GM12878 (cell line): ENCODE results near the gene ZSWIM6. TPM values are rescaled to one million over a fixed set of nuclear protein-coding genes. Genes with fewer than 3 reads are reported as not detected.
A peak's percentile ranks its signal among the peaks of the same experiment; 100 is the strongest.

ENCODE experiments used
- ATAC-seq: fragments of 200-7000 bp; cut with Tn5 transposase; 3 replicates; pipeline ENCODE4 v1.9.1; 2020; ENCODE audit warnings: mild to moderate bottlenecking, moderate library complexity
- BruUV-seq: library from RNA; stranded (reverse); fragments of 400-500 nt; replicated peaks from 2 replicates; lab custom pipeline; 2021; lab: Mats Ljungman, UMichigan
- CTCF ChIA-PET: fragments of 300-600 bp; sonication (Branson Sonifier 250); formaldehyde crosslinking; extraction: SDS; loops from one replicate; lab custom pipeline; 2021; ENCODE audit warnings: inconsistent platforms; lab: Yijun Ruan, JAX
- POLR2A ChIA-PET: fragments of 350-600 bp; formaldehyde crosslinking; extraction: SDS; loops from one replicate; lab custom pipeline; 2021; ENCODE audit warnings: inconsistent platforms; lab: Charles Lee
- RAD21 ChIA-PET: fragments of 300-600 bp; sonication (Branson Sonifier 250); formaldehyde crosslinking; loops from one replicate; lab custom pipeline; 2023; ENCODE audit warnings: antibody characterized with exemption; ENCODE audit not compliant: unreplicated experiment; lab: Charles Lee
- SMC1A ChIA-PET: fragments of 300-600 bp; sonication (Branson Sonifier 250); formaldehyde crosslinking; loops from one replicate; lab custom pipeline; 2023; ENCODE audit not compliant: unreplicated experiment, uncharacterized antibody; lab: Charles Lee
- DNase-seq: peaks from one replicate; pipeline ENCODE4 v3.0.0-alpha.2; 2011; ENCODE audit warnings: low read depth, low spot score
- FAIRE-seq: peaks from 3 replicates; lab custom pipeline; 2011; peaks lifted over from hg19 to GRCh38; lab: Jason Lieb, UNC
- H2AFZ ChIP-seq: 2 replicates; pipeline ENCODE4 v1.6.0; 2011; ENCODE audit warnings: low read depth, low read length, control low read depth; ENCODE audit not compliant: control insufficient read depth
- H3K27ac ChIP-seq: 2 replicates; pipeline ENCODE4 v1.5.1; 2011; ENCODE audit warnings: control low read depth; ENCODE audit not compliant: control insufficient read depth, insufficient read depth
- H3K27me3 ChIP-seq, 2 experiments: replicated peaks in 1 of 2; 2 replicates each; pipeline versions ENCODE4 v1.6.0 to v1.6.1; 2011; ENCODE audit warnings: low read length in 1 of 2; ENCODE audit not compliant: control insufficient read depth in 2 of 2, insufficient read depth in 2 of 2
- H3K36me3 ChIP-seq, 2 experiments: 2 replicates each; pipeline ENCODE4 v1.5.1; 2011; ENCODE audit warnings: low read length in 1 of 2; ENCODE audit not compliant: control insufficient read depth in 2 of 2, insufficient read depth in 2 of 2
- H3K4me1 ChIP-seq: 2 replicates; pipeline ENCODE4 v1.6.1; 2011; ENCODE audit warnings: mild to moderate bottlenecking, low read length, moderate library complexity, mixed read lengths; ENCODE audit not compliant: control insufficient read depth, insufficient read depth
- H3K4me2 ChIP-seq: 2 replicates; pipeline ENCODE4 v1.6.0; 2011; ENCODE audit warnings: control low read depth; ENCODE audit not compliant: control insufficient read depth, insufficient read depth
- H3K4me3 ChIP-seq: fragments of 200-600 bp; sonication (generic); 2 replicates; pipeline ENCODE4 v1.5.1; 2016
- H3K79me2 ChIP-seq: 2 replicates; pipeline ENCODE4 v1.6.0; 2011; ENCODE audit warnings: low read length; ENCODE audit not compliant: control insufficient read depth, insufficient read depth
- H3K9ac ChIP-seq: 2 replicates; pipeline ENCODE4 v1.8.0; 2011; ENCODE audit warnings: low read length, control low read depth, mixed read lengths; ENCODE audit not compliant: control insufficient read depth, insufficient read depth
- H3K9me3 ChIP-seq: replicated peaks from 3 replicates; pipeline ENCODE4 v1.5.1; 2011; ENCODE audit warnings: mild to moderate bottlenecking, low read length; ENCODE audit not compliant: control insufficient read depth, insufficient read depth
- H4K20me1 ChIP-seq: 2 replicates; pipeline ENCODE4 v1.6.0; 2011; ENCODE audit not compliant: control insufficient read depth, insufficient read depth
- BCL11A ChIP-seq: IDR thresholded peaks from 2 replicates; pipeline ENCODE4 v1.6.1; 2011; ENCODE audit warnings: low read depth, low read length
- CBX5 ChIP-seq: sonication (generic); IDR thresholded peaks from 2 replicates; pipeline ENCODE4 v1.6.1; 2016; ENCODE audit warnings: low read depth, moderate library complexity, mild to moderate bottlenecking, inconsistent platforms
- ETV6 ChIP-seq, 2 experiments: fragments of 450-650 bp in 1 of 2; IDR thresholded peaks in 1 of 2; conservative IDR thresholded peaks in 1 of 2; 2 replicates each; pipeline ENCODE4 v1.6.1; 2014; ENCODE audit warnings: antibody characterized with exemption in 1 of 2, borderline replicate concordance in 1 of 2, low read depth in 1 of 2, mild to moderate bottlenecking in 1 of 2, moderate library complexity in 1 of 2
- MEF2B ChIP-seq: fragments of 450-650 bp; IDR thresholded peaks from 2 replicates; pipeline ENCODE4 v1.6.1; 2018; ENCODE audit warnings: mild to moderate bottlenecking, moderate library complexity; ENCODE audit not compliant: partially characterized antibody, poor library complexity, severe bottlenecking
- NFYA ChIP-seq: IDR thresholded peaks from 2 replicates; pipeline ENCODE4 v1.6.1; 2011; ENCODE audit warnings: low read depth, mild to moderate bottlenecking, low read length, improper control_type of control experiment, borderline replicate concordance
- NKRF ChIP-seq: fragments of 450-650 bp; conservative IDR thresholded peaks from 2 replicates; pipeline ENCODE4 v1.6.1; 2017; ENCODE audit warnings: mild to moderate bottlenecking, moderate library complexity
- POLR2AphosphoS5 ChIP-seq: IDR thresholded peaks from 2 replicates; pipeline ENCODE4 v1.6.1; 2011; ENCODE audit warnings: mild to moderate bottlenecking, low read length, inconsistent platforms
- SIN3A ChIP-seq: IDR thresholded peaks from 2 replicates; pipeline ENCODE4 v1.6.1; 2012; ENCODE audit warnings: low read depth, low read length, improper control_type of control experiment
- SUZ12 ChIP-seq: fragments of 200-600 bp; sonication (generic); IDR thresholded peaks from one replicate; pipeline ENCODE4 v1.6.1; 2018; ENCODE audit warnings: antibody characterized with exemption, mild to moderate bottlenecking; ENCODE audit not compliant: unreplicated experiment
- USF1 ChIP-seq: IDR thresholded peaks from 2 replicates; pipeline ENCODE4 v1.6.1; 2011; ENCODE audit warnings: borderline replicate concordance, low read depth, mild to moderate bottlenecking, moderate library complexity, mixed read lengths, low read length; ENCODE audit not compliant: insufficient read depth; ENCODE audit errors: extremely low read length
- ZNF217 ChIP-seq: fragments of 450-650 bp; IDR thresholded peaks from 2 replicates; pipeline ENCODE4 v1.6.1; 2017; ENCODE audit warnings: antibody characterized with exemption, mild to moderate bottlenecking
- WGBS: methylation state at CpG from one replicate; pipeline ENCODE4 v1.1.6; 2016; ENCODE audit warnings: low lambda C conversion rate; ENCODE audit not compliant: insufficient replicate concordance, insufficient coverage; ENCODE audit errors: missing lambda C conversion rate; 5-methylcytosine and 5-hydroxymethylcytosine counted together
- in situ Hi-C: fragments of 300-500 bp; cut with MboI; formaldehyde crosslinking; loops from 9 replicates; pipeline ENCODE4 v1.14.3; 2018; ENCODE audit warnings: mixed read lengths
- intact Hi-C: fragments of 100-400 bp; cut with micrococcal nuclease; formaldehyde crosslinking; loops from one replicate; pipeline ENCODE4 v1.14.2; 2022; ENCODE audit not compliant: unreplicated experiment
- polyA plus RNA-seq, 11 experiments: library from polyadenylated mRNA; depleted of rRNA in 4 of 11; unstranded in 6 of 11; stranded (reverse) in 5 of 11; fragments of >200 nt; fragmentation: Nextera tagmentation in 4 of 11; fragmentation: Illumina TruSeq in 1 of 11; extraction: Ambion mirVana in 4 of 11; extraction: Trizol in 1 of 11; gene quantifications; 1 replicate in 1 of 11; 2 replicates in 10 of 11; pipeline versions ENCODE4 v1.2.1 to v1.2.3, GENCODE V29; 2011 to 2016; ENCODE audit warnings: inconsistent platforms in 2 of 11, missing spikeins in 2 of 11, low read depth in 1 of 11
- total RNA-seq, 4 experiments: library from RNA; depleted of rRNA in 3 of 4; stranded (reverse); fragments of >200 nt in 3 of 4; fragmentation: Illumina TruSeq in 1 of 4; extraction: Trizol in 1 of 4; gene quantifications; 2 replicates each; pipeline versions ENCODE4 v1.2.1 to v1.2.3, GENCODE V29; 2013 to 2021

The ZSWIM6 gene
- total and polyA plus RNA-seq, 10 of the 15 experiments (the other 5 are each of a cell fraction or from before 2014, with no cell fraction given), result 0.53 to 6.2 (median 3.4) TPM

DNA sequence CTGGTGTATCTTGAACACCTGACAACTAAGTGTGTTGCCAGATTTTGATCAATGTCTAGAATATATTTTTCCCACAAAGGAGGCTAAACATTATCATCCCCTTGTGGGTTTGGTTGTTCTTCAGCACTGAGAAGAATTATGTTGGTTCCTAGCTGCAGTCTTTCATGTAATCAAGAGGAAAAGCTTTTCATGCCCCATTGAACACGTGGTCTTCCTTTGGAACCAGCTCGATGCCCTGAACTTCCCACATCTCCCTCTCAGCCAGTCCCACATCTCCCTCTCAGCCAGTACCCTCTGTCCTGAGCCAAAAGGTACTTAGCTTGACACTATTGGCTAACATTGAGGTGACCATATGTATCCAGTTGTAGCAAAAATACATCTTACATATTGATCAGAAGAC lies 36.7 kb upstream of the ZSWIM6 start (continued):
- no peak for TF ChIP-seq SIN3A

DNA sequence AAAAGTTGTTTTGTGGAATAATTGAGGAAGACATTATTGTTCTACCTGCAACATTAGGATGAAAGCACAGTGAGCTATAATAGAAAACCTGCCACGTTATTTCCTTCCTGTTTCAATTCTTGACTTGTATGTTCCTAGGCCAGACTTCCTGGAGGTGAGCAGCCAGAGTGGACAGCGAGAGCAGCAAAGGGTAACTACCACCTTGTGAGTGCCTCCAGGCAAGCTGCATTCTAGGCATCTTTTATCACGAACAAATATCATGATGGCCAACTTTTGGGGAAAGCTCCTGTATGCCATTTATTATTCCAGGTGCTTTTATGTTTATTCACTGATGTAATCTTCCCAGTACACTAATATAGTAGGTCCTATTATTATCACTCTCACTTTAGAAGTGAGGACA lies 34.0 kb upstream of the ZSWIM6 start:
- in situ Hi-C loops (no loop called here), intact Hi-C loops (no loop called here)
- Histone ChIP-seq H3K27ac (no peak overlapping the region), H3K9me3 (no peaks in the 10 kb centered on the region), H3K36me3 (no peaks in the 10 kb centered on the region), H3K79me2 (no peaks in the 10 kb centered on the region), H3K9ac (no peak overlapping the region), H4K20me1 (no peaks in the 10 kb centered on the region), H3K4me1 (no peaks in the 10 kb centered on the region)
- ChIA-PET POLR2A (no interaction called here), RAD21 (interaction anchor here (1.4 kb wide), 1 partner anchor 10 kb away, joined by 3 read pairs; no protein-coding TSS in a partner anchor), CTCF (no interaction called here), SMC1A (no interaction called here)
- no peak for FAIRE-seq
- no TSS peak for BruUV-seq
- TF ChIP-seq ZNF217, result no peak
- TF ChIP-seq ETV6 (conservative IDR thresholded peaks at IDR 0.05 in 1 of 2, IDR thresholded peaks at IDR 0.05 in 1 of 2; ENCODE audit: borderline replicate concordance in 1 of 2, low read depth in 1 of 2), result peak in 1 of 2 experiments; percentile 54; a peak in 1 of 4 replicates
- TF ChIP-seq, all 136 proteins: peak for 1
- Histone ChIP-seq H2AFZ (no peak overlapping the region), H3K27me3 (no peaks in the 10 kb centered on the region; a peak in 1 of 4 replicates), H3K4me3 (no peak overlapping the region), H3K4me2 (no peak overlapping the region)
- ATAC-seq (no peak), DNase-seq (no peak)
- 29% methylated on average over 3 of the region's 3 CpGs for WGBS

GRCh38 chr5:61298580-61298979 lies 33.5 kb upstream of the ZSWIM6 start:
- Histone ChIP-seq H3K9ac (no peak overlapping the region), H2AFZ (no peak overlapping the region), H3K4me3 (no peak overlapping the region), H3K4me1 (no peaks in the 10 kb centered on the region), H3K9me3 (no peaks in the 10 kb centered on the region), H3K27ac (no peak overlapping the region), H4K20me1 (no peaks in the 10 kb centered on the region), H3K79me2 (no peaks in the 10 kb centered on the region), H3K36me3 (no peaks in the 10 kb centered on the region), H3K27me3 (no peaks in the 10 kb centered on the region; a peak in 1 of 4 replicates), H3K4me2 (no peak overlapping the region)
- DNase-seq (no peak), FAIRE-seq (no peak), ATAC-seq (no peak)
- in situ Hi-C loops, result no loop called here
- ChIA-PET RAD21 (interaction anchor here (1.4 kb wide), 1 partner anchor 10 kb away, joined by 3 read pairs; no protein-coding TSS in a partner anchor), POLR2A (no interaction called here), CTCF (interaction anchor here (1.4 kb wide), 1 partner anchor 8 kb away, joined by 3 read pairs; no protein-coding TSS in a partner anchor), SMC1A (interaction anchor here (1.2 kb wide), 1 partner anchor 10 kb away, joined by 4 read pairs; no protein-coding TSS in a partner anchor)
- WGBS, result 51% methylated on average over 6 of the region's 6 CpGs
- BruUV-seq, result no TSS peak
- intact Hi-C loops, result no loop called here
- no peak for TF ChIP-seq BCL11A
- TF ChIP-seq MEF2B, result no peak
- no peak for TF ChIP-seq USF1
- no peak for TF ChIP-seq NFYA
- no peak for TF ChIP-seq NKRF
- no peak for TF ChIP-seq POLR2AphosphoS5
- no peak for TF ChIP-seq SUZ12
- TF ChIP-seq CBX5, result no peak
